Stimulated activated naive CD8-positive, alpha-beta T cell treated with anti-CD3 and anti-CD28 coated beads, Interleukin-15, Interleukin-2, amounts not matched to agents 100 ng/mL and 50 ng/mL, for 24 hours (primary cell): ENCODE results near the gene STRA6.

Source experiments
- H3K27ac Mint-ChIP-seq: one replicate; pipeline ENCODE4 v1.8.0; 2021; ENCODE audit warnings: mild to moderate bottlenecking, mixed read lengths
- H3K27me3 Mint-ChIP-seq: one replicate; pipeline ENCODE4 v1.8.0; 2021; ENCODE audit warnings: mixed read lengths
- H3K36me3 Mint-ChIP-seq: one replicate; pipeline ENCODE4 v1.8.0; 2021; ENCODE audit warnings: low read depth, mixed read lengths
- H3K4me1 Mint-ChIP-seq: one replicate; pipeline ENCODE4 v1.8.0; 2021; ENCODE audit warnings: low read depth, mixed read lengths
- H3K4me3 Mint-ChIP-seq: one replicate; pipeline ENCODE4 v1.8.0; 2021; ENCODE audit warnings: mild to moderate bottlenecking, mixed read lengths
- H3K9me3 Mint-ChIP-seq: one replicate; pipeline ENCODE4 v1.8.0; 2021; ENCODE audit warnings: mixed read lengths

The STRA6 gene

DNA sequence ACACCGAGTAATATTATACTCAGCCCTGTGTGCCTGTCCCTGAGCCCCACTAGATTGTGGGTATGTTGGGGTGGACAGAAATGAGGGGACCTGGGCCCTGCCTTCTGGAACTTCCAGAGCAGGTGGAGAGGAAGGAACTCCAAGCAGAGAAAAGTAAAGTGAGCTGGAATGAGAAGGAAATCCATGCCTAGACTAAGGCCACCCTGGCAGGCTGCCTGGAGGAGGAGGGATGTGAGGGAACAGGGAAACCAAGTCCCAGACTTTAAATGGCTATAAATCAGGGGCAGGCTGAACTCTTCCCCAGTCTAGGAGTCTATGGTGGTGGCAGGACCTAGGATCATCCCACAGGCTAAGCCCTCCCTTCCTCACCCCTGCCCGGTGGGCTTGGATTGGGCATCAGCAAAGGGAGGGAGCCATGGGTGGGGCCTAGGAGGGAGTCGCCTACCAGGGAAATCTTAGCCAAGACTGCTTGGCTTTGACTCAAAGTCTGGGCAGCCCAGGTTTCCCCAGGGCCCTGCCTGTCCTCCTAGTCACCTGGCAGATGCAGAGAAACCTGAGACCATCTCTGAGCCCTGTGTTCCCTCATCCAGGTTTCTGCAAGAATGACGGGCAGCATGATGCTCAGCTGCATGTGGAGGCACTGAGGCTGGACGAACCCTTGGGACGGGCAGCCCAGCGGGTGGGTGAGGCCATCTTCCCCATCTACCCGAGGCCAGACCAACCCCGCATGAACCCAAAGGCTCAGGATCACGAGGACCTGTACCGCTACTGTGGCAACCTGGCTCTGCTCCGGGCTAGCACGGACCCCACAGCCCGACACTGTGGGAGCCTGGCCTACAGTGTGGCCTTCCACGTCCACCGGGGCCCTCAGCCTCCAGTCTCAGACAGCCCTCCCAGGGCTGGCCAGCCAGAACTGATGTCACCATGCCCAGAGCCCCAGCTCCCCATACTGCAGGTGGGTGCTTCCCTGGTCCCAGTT, 15.6 kb upstream of the STRA6 start:
- H3K27me3 Mint-ChIP-seq: peaks cover 18% of the 10 kb centered on the region
- H3K4me1 Mint-ChIP-seq: no peaks in the 10 kb centered on the region
- H3K27ac Mint-ChIP-seq: no peak overlapping the region
- no peaks in the 10 kb centered on the region for H3K9me3 Mint-ChIP-seq
- H3K4me3 Mint-ChIP-seq: no peak overlapping the region
- no peaks in the 10 kb centered on the region for H3K36me3 Mint-ChIP-seq

DNA sequence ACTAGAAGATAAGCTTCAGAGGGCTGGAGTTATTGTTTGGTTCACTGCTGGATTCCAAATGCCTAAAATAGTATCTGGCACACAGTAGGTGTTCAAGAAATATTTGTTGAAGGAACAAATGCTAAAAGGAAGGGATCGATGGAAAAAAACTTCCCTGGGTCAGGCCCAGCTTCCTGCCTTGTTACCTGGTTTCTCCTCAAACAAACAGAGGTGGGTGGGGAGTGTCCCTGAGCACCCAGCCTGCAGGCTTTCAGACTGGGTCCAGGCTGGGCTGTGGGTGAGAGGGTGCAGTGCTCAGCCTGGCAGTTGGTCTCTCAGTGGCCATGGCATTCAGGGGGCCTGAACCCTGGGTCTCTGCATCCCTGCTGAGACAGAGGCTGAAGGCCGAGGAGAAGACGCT, 14.4 kb upstream of the STRA6 start:
- peaks cover 13% of the 10 kb centered on the region for H3K27me3 Mint-ChIP-seq
- no peaks in the 10 kb centered on the region for H3K36me3 Mint-ChIP-seq
- no peaks in the 10 kb centered on the region for H3K4me1 Mint-ChIP-seq
- H3K4me3 Mint-ChIP-seq: no peak overlapping the region
- H3K27ac Mint-ChIP-seq: no peak overlapping the region
- no peaks in the 10 kb centered on the region for H3K9me3 Mint-ChIP-seq

GRCh38 chr15:74215958-74216357, 13.4 kb upstream of the STRA6 start:
- H3K9me3 Mint-ChIP-seq: no peaks in the 10 kb centered on the region
- H3K27ac Mint-ChIP-seq: no peak overlapping the region
- peaks cover 16% of the 10 kb centered on the region for H3K27me3 Mint-ChIP-seq
- H3K4me3 Mint-ChIP-seq: no peak overlapping the region
- H3K36me3 Mint-ChIP-seq: no peaks in the 10 kb centered on the region
- H3K4me1 Mint-ChIP-seq: no peaks in the 10 kb centered on the region

GRCh38 chr15:74214324-74215021, 11.9 kb upstream of the STRA6 start:
- H3K36me3 Mint-ChIP-seq: no peaks in the 10 kb centered on the region
- peaks cover 9% of the 10 kb centered on the region for H3K27me3 Mint-ChIP-seq
- H3K4me3 Mint-ChIP-seq: no peak overlapping the region
- H3K4me1 Mint-ChIP-seq: no peaks in the 10 kb centered on the region
- H3K27ac Mint-ChIP-seq: no peak overlapping the region
- no peaks in the 10 kb centered on the region for H3K9me3 Mint-ChIP-seq

- Mint-ChIP-seq H3K4me3 (no peak overlapping the region), H3K36me3 (no peaks in the 10 kb centered on the region)
These were observed 11.3 kb upstream of the STRA6 start for GRCh38 chr15:74213858-74214284.

GRCh38 chr15:74212494-74212893, 9.9 kb upstream of the STRA6 start:
- no peak overlapping the region for H3K4me3 Mint-ChIP-seq
- H3K27me3 Mint-ChIP-seq: peaks cover 9% of the 10 kb centered on the region
- H3K9me3 Mint-ChIP-seq: no peaks in the 10 kb centered on the region
- no peak overlapping the region for H3K27ac Mint-ChIP-seq
- no peaks in the 10 kb centered on the region for H3K4me1 Mint-ChIP-seq
- H3K36me3 Mint-ChIP-seq: no peaks in the 10 kb centered on the region

More at GRCh38 chr15:74213858-74214284, 11.3 kb upstream of the STRA6 start:
- Mint-ChIP-seq H3K27me3 (peaks cover 9% of the 10 kb centered on the region), H3K4me1 (no peaks in the 10 kb centered on the region), H3K9me3 (no peaks in the 10 kb centered on the region), H3K27ac (no peak overlapping the region)

DNA sequence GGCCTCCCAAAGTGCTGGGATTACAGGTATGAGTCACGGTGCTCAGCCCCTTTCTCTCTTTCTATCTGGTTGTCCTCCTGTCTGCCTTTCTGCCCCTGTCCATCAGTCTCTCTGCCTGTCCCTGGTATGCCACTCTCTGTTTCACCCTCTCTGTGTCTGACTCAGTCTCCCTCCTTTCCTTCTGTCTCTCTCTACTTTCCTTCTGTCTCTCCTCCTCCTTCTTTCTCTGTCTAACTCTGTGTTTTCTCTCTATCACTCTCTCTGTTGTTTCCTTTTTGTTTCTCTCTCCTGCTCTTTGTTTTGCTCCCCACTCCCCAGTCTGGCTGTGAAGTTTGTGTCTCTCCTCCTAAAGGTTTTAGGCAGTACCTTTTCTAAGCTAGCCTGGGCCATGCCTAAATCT, 9.1 kb upstream of the STRA6 start:
- no peaks in the 10 kb centered on the region for H3K9me3 Mint-ChIP-seq
- H3K27ac Mint-ChIP-seq: no peak overlapping the region

DNA sequence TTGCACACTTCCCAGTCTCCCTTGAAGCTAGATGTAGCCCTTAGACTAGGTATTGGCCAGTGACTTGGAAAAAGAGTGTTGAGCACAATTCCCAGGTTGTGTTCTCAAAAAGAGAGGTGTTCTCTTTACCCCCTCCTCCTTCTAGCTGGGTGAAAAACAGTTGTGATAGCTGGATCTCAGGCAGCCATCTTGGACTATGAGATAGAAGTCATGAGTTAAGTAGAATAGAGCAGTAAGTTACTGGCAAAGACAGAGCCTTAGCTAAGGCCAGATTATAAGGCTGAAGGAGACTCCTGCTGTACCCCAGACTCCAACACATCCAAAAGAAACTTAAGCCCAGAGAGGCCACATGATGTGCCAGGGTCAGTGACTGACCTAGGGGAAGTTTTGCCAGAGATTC, 8.1 kb upstream of the STRA6 start:
- Mint-ChIP-seq H3K36me3 (no peaks in the 10 kb centered on the region), H3K9me3 (no peaks in the 10 kb centered on the region), H3K4me3 (no peak overlapping the region), H3K27ac (no peak overlapping the region), H3K4me1 (no peaks in the 10 kb centered on the region), H3K27me3 (peaks cover 12% of the 10 kb centered on the region)

More for the DNA sequence above, 9.1 kb upstream of the STRA6 start:
- H3K4me1 Mint-ChIP-seq: no peaks in the 10 kb centered on the region
- no peaks in the 10 kb centered on the region for H3K36me3 Mint-ChIP-seq
- no peak overlapping the region for H3K4me3 Mint-ChIP-seq
- H3K27me3 Mint-ChIP-seq: peaks cover 12% of the 10 kb centered on the region

- Mint-ChIP-seq H3K4me1 (no peaks in the 10 kb centered on the region), H3K9me3 (no peaks in the 10 kb centered on the region), H3K27me3 (peaks cover 12% of the 10 kb centered on the region), H3K36me3 (no peaks in the 10 kb centered on the region), H3K4me3 (no peak overlapping the region), H3K27ac (no peak overlapping the region)
These were observed 7.5 kb upstream of the STRA6 start for GRCh38 chr15:74209997-74210671.

GRCh38 chr15:74209560-74209958, 7.0 kb upstream of the STRA6 start:
- Mint-ChIP-seq H3K4me1 (no peaks in the 10 kb centered on the region), H3K4me3 (no peak overlapping the region), H3K36me3 (no peaks in the 10 kb centered on the region), H3K27ac (no peak overlapping the region), H3K9me3 (no peaks in the 10 kb centered on the region), H3K27me3 (peaks cover 7% of the 10 kb centered on the region)

GRCh38 chr15:74208901-74209559, 6.4 kb upstream of the STRA6 start:
- Mint-ChIP-seq H3K4me1 (no peaks in the 10 kb centered on the region), H3K27ac (no peak overlapping the region), H3K36me3 (no peaks in the 10 kb centered on the region)

DNA sequence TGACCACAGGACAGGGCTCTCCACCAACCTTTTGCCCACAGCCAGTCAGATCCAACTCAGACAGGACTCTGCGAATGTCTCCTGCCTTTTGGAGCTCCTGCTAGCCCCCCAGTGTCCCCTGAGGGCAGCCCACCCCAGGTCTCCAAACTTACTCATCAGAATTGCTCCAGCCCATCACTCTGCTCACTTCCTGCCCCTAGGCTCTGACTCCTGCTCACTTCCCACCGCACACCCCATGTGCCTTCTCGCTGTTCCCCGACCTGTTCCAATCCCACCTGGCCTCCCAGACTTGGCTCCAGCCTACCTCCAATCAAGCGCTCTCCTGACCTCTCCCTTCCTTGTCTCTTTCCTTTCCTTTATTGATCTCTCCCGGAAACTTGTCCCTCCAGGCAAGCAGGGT, 5.9 kb upstream of the STRA6 start:
- H3K27ac Mint-ChIP-seq: no peak overlapping the region
- H3K9me3 Mint-ChIP-seq: no peaks in the 10 kb centered on the region
- H3K27me3 Mint-ChIP-seq: peaks cover 10% of the 10 kb centered on the region
- no peaks in the 10 kb centered on the region for H3K4me1 Mint-ChIP-seq
- no peak overlapping the region for H3K4me3 Mint-ChIP-seq
- no peaks in the 10 kb centered on the region for H3K36me3 Mint-ChIP-seq

More at GRCh38 chr15:74208901-74209559, 6.4 kb upstream of the STRA6 start:
- no peaks in the 10 kb centered on the region for H3K9me3 Mint-ChIP-seq
- no peak overlapping the region for H3K4me3 Mint-ChIP-seq
- H3K27me3 Mint-ChIP-seq: peaks cover 8% of the 10 kb centered on the region

DNA sequence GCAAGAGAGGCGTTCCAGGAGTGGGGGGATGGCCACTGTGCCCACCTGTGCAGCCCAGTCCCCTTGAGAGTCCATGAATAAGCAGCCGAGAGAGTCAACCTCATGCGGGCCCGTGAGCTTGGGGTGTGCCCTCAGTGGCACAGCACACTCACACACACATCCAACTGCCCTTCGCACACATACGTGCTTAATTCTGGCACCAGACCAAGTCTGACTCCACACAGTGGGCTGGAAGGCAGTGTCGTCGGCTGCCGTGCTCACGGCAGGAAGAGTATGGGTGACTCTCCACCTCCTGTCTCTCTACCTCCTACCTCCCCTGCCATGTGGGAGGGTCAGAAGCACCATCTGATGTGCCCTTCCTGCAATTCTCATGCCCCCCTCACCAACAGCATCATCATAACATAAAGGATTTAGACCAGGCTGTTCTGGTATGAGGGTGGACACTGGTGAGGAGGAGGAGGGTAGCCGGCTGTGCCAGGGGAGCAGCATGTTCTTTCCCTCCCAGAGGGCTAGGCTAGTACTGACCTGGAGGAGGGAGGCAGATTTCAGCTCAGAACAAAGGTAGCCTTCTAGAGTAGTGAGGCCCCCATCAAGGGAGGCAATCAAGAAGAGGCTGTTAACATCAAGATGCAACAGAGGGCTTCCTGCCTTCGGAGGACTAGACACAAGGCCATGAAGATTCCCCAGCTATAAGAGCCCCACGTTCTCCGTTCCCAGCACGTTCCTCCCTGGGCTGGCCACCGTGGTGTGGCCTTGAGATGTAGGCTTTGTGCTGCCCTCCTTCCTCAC, 5.3 kb upstream of the STRA6 start:
- peaks cover 10% of the 10 kb centered on the region for H3K27me3 Mint-ChIP-seq
- H3K4me1 Mint-ChIP-seq: no peaks in the 10 kb centered on the region
- no peaks in the 10 kb centered on the region for H3K9me3 Mint-ChIP-seq
- H3K36me3 Mint-ChIP-seq: no peaks in the 10 kb centered on the region
- H3K27ac Mint-ChIP-seq: no peak overlapping the region
- H3K4me3 Mint-ChIP-seq: no peak overlapping the region

DNA sequence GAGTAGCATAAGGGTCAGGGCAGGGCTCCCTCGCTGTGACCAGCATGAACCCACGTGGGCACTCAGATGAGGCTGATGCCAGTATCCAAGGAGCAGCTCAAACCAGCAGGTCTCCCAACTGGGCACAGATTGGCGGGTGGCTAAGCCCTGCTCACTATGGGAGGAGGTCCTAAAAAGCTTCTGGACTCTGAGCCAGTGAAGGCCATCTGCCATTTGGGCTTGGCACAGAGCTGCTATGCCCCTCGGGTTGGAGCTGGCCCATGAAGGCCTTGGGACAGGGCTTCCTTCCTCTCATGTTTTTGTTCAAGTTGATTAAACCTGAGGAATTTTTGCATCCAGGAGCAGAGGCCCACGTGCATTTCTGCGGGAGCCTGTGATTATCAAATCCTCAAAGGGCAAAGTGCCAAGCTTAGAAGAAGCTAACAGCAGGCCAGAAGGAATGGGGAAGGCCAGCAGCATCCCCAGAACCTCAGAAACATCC, 4.3 kb upstream of the STRA6 start:
- Mint-ChIP-seq H3K9me3 (no peaks in the 10 kb centered on the region), H3K4me1 (no peaks in the 10 kb centered on the region), H3K27ac (no peak overlapping the region), H3K36me3 (no peaks in the 10 kb centered on the region), H3K4me3 (no peak overlapping the region), H3K27me3 (peaks cover 10% of the 10 kb centered on the region)
